Thyroid gland (tissue), 4 donors: ENCODE data around the gene CCDC24. TPM values are rescaled to one million over a fixed set of nuclear protein-coding genes. Genes with fewer than 3 reads are reported as not detected.
A peak's percentile ranks its signal among the peaks of the same experiment; 100 is the strongest.

Source experiments
- DNase-seq, 2 donors: peaks; one replicate each; pipeline ENCODE4 v3.0.0-alpha.2; 2019
- H3K27ac ChIP-seq, 3 donors: fragments of 200-600 bp; sonication (generic); 1 replicate in 2 of 3; 2 replicates in 1 of 3; pipeline ENCODE4 v1.5.1; 2016 to 2019; ENCODE audit warnings: mild to moderate bottlenecking in 1 of 3, moderate library complexity in 1 of 3
- H3K27me3 ChIP-seq: fragments of 200-600 bp; sonication (generic); one replicate; pipeline ENCODE4 v1.5.1; 2019
- H3K36me3 ChIP-seq, 2 donors: fragments of 200-600 bp; sonication (generic); one replicate each; pipeline ENCODE4 v1.5.1; 2016 to 2019
- H3K4me1 ChIP-seq, 2 donors: fragments of 200-600 bp; sonication (generic); one replicate each; pipeline ENCODE4 v1.5.1; 2017 to 2019
- H3K4me3 ChIP-seq, 3 donors: fragments of 200-600 bp; sonication (generic); replicated peaks in 1 of 3; 1 replicate in 2 of 3; 2 replicates in 1 of 3; pipeline ENCODE4 v1.5.1; 2016; ENCODE audit warnings: mild to moderate bottlenecking in 1 of 3
- H3K9me3 ChIP-seq: fragments of 200-600 bp; sonication (generic); one replicate; pipeline ENCODE4 v1.5.1; 2017
- POLR2A ChIP-seq, 2 donors: fragments of 450-650 bp; IDR thresholded peaks; one replicate each; pipeline ENCODE4 v1.6.1; 2017; ENCODE audit warnings: antibody characterized with exemption in 2 of 2, mild to moderate bottlenecking in 2 of 2, moderate library complexity in 1 of 2
- WGBS, 2 donors: methylation state at CpG; one replicate each; pipeline ENCODE4 v1.1.5; 2017; 5-methylcytosine and 5-hydroxymethylcytosine counted together
- intact Hi-C: fragments of 100-400 bp; cut with DNase I; formaldehyde crosslinking; loops from one replicate; pipeline ENCODE4 v1.15.1; 2023
- total RNA-seq, 4 donors: library from RNA; depleted of rRNA; stranded (reverse); fragments of >200 nt; gene quantifications; one replicate each; pipeline ENCODE4 v1.2.3, GENCODE V29; 2016
- TF ChIP-seq, protein P1 (sequence below), 6 experiments: fragments of 200-600 bp in 3 of 6; fragments of 450-650 bp in 3 of 6; sonication (generic) in 3 of 6; IDR thresholded peaks; one replicate each; pipeline ENCODE4 v1.5.1; 2016 to 2019; ENCODE audit warnings: antibody characterized with exemption in 6 of 6, mild to moderate bottlenecking in 2 of 6, inconsistent platforms in 1 of 6, moderate library complexity in 1 of 6

Gene CCDC24
- total RNA-seq, 4 donors from 2014 or later, result 8.0 to 25.4 (median 11.7) TPM

DNA sequence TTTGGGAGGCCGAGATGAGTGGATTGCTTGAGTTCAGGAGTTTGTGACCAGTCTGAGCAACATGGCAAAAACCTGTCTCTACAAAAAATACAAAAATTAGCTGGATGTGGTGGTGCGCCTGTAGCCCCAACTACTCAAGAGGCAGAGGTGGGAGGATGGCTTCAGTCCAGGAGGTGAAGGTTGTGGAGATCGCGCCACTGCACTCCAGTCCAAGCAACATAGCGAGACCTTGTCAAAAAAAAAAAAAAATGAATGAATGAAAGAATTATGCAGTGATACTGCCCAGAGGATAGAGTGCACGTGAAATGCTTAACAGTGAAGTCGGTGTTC, 22.0 kb upstream of the CCDC24 start:
- no peak for DNase-seq
- TF ChIP-seq, protein P1, sequence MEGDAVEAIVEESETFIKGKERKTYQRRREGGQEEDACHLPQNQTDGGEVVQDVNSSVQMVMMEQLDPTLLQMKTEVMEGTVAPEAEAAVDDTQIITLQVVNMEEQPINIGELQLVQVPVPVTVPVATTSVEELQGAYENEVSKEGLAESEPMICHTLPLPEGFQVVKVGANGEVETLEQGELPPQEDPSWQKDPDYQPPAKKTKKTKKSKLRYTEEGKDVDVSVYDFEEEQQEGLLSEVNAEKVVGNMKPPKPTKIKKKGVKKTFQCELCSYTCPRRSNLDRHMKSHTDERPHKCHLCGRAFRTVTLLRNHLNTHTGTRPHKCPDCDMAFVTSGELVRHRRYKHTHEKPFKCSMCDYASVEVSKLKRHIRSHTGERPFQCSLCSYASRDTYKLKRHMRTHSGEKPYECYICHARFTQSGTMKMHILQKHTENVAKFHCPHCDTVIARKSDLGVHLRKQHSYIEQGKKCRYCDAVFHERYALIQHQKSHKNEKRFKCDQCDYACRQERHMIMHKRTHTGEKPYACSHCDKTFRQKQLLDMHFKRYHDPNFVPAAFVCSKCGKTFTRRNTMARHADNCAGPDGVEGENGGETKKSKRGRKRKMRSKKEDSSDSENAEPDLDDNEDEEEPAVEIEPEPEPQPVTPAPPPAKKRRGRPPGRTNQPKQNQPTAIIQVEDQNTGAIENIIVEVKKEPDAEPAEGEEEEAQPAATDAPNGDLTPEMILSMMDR (IDR thresholded peaks at IDR 0.05), result no peak
- TF ChIP-seq POLR2A (IDR thresholded peaks at IDR 0.05), result no peak
- Histone ChIP-seq H3K4me1 (peaks cover 12 to 17% of the 10 kb centered on the region in 2 donors), H3K4me3 (no peak overlapping the region), H3K27me3 (no peaks in the 10 kb centered on the region), H3K36me3 (peaks cover 0 to 4% of the 10 kb centered on the region in 2 donors), H3K9me3 (no peaks in the 10 kb centered on the region), H3K27ac (no peak overlapping the region)
- 46 to 56% methylated on average over 7 of the region's 7 CpGs for WGBS, 2 donors
- intact Hi-C loops, result no loop called here

DNA sequence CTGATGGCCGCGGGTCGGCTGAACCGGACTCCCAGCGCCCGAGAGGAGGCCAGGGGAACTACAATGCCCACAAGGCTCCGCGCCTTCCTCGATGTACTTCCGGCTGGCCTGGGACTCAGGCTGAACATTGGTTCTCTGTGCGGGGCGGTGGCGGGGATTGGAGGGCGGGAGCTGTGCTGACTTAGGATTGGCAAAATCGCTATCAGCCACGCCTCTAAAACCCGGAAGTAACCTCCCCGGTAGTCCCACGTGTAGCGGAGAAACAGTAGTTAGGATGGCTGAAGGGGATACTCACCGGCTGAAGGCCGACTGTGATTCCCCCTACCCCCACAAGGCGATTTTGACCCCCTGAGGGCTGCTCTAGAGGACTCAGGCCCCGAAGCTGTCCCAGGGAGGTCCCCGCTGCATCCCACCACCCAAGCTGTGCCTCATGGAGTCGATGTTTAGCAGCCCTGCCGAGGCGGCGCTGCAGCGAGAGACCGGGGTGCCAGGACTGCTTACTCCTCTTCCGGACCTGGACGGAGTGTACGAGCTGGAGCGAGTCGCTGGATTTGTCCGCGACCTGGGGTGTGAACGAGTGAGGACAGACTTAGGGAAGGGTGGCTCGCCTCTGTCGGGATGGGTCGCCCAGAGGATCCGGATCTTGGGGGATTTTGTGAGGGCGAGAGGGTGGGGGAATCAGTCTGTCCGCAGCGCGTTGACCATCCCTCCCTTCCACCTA, 21.5 kb upstream of the CCDC24 start, which contains the start of gene DPH2:
DPH2 (plus strand) TSS at position 265 of the 721 bp plus-strand sequence; CDS start at position 431, 166 bp downstream.
- Histone ChIP-seq H3K4me1 (peaks cover 12 to 17% of the 10 kb centered on the region in 2 donors), H3K27me3 (no peaks in the 10 kb centered on the region), H3K27ac (no peak within 1 kb of the TSS), H3K4me3 (peak within 1 kb of the TSS; percentile 66 to 88 (median 79)), H3K36me3 (peaks cover 0 to 4% of the 10 kb centered on the region in 2 donors), H3K9me3 (no peaks in the 10 kb centered on the region)
- 2% methylated on average over 42 of the region's 47 CpGs for WGBS, 2 donors
- DNase-seq, result peak; percentile 99
- intact Hi-C loops, result no loop called here
- TF ChIP-seq, protein P1 (IDR thresholded peaks at IDR 0.05), result peak in 2 of 6 experiments; percentile 14 to 43
- peak in 1 of 2 donors; percentile 28 for TF ChIP-seq POLR2A (IDR thresholded peaks at IDR 0.05)

DNA sequence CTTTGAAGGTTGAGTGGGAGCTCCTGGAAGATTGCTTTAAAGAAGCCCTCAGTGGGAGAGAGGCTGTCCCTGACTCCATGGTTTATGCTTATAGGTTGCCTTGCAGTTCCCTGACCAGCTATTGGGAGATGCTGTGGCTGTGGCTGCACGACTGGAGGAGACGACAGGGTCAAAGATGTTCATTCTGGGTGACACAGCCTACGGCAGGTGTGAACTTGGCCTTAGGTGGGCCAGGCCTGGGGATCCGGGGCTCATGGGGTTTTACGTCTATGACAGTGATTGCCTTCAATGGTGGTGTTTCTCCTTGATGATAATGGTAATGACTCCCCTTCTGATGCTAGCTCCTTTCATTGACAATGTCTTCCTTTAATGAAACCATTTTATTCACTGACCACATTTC, 20.9 kb upstream of the CCDC24 start:
- TF ChIP-seq, protein P1 (IDR thresholded peaks at IDR 0.05), result no peak
- no peak for TF ChIP-seq POLR2A (IDR thresholded peaks at IDR 0.05)
- intact Hi-C loops, result no loop called here
- no peak overlapping the region for H3K27ac ChIP-seq
- peaks cover 14 to 19% of the 10 kb centered on the region in 2 donors for H3K4me1 ChIP-seq
- no peaks in the 10 kb centered on the region for H3K9me3 ChIP-seq
- peaks cover 0 to 4% of the 10 kb centered on the region in 2 donors for H3K36me3 ChIP-seq
- H3K4me3 ChIP-seq, result peak overlapping the region; percentile 66 to 88 (median 79)
- no peak for DNase-seq
- WGBS, 2 donors, result 54 to 57% methylated on average over 5 of the region's 5 CpGs
- H3K27me3 ChIP-seq, result no peaks in the 10 kb centered on the region

DNA sequence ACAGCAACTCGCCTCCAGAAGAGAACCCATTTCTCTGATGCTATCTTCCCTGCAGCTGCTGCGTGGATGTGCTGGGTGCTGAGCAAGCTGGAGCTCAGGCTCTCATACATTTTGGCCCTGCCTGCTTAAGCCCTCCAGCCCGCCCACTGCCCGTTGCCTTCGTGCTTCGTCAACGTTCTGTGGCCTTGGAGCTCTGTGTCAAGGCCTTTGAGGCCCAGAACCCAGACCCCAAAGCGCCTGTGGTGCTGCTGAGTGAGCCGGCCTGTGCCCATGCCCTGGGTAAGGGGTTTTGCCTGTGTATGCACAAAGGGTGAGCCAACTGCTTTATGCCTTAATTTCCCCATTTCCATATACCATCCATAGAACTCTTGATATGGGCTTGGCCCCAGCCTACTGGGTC, 20.5 kb upstream of the CCDC24 start:
- Histone ChIP-seq H3K36me3 (peaks cover 0 to 4% of the 10 kb centered on the region in 2 donors), H3K4me1 (peaks cover 18 to 23% of the 10 kb centered on the region in 2 donors), H3K27ac (no peak overlapping the region), H3K4me3 (no peak overlapping the region), H3K27me3 (no peaks in the 10 kb centered on the region), H3K9me3 (no peaks in the 10 kb centered on the region)
- WGBS, 2 donors, result 92 to 95% methylated on average over 9 of the region's 9 CpGs
- DNase-seq, result no peak
- intact Hi-C loops, result no loop called here
- TF ChIP-seq POLR2A (IDR thresholded peaks at IDR 0.05), result no peak
- TF ChIP-seq, protein P1 (IDR thresholded peaks at IDR 0.05), result no peak

DNA sequence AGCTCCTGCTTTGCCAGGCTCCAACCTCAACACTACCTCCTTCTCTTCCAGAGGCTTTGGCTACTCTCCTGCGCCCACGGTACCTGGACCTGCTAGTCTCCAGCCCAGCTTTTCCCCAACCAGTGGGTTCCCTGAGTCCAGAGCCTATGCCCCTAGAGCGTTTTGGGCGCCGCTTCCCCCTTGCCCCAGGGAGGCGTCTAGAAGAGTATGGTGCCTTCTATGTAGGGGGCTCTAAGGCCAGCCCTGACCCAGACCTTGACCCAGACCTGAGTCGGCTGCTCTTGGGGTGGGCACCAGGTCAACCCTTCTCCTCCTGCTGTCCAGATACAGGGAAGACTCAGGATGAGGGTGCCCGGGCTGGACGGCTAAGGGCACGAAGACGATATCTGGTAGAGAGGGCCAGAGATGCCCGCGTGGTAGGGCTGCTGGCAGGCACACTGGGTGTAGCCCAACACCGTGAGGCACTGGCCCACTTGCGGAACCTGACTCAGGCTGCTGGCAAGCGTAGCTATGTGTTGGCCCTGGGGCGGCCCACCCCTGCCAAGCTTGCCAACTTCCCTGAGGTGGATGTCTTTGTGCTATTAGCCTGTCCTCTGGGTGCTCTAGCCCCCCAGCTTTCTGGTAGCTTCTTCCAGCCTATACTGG, 19.9 kb upstream of the CCDC24 start:
- intact Hi-C loops, result no loop called here
- DNase-seq, result no peak
- 96 to 99% methylated on average over 7 to 17 of the region's 17 CpGs for WGBS, 2 donors
- no peak overlapping the region for H3K4me3 ChIP-seq
- TF ChIP-seq, protein P1 (IDR thresholded peaks at IDR 0.05), result no peak
- no peak for TF ChIP-seq POLR2A (IDR thresholded peaks at IDR 0.05)
- H3K27me3 ChIP-seq, result no peaks in the 10 kb centered on the region
- peaks cover 23 to 28% of the 10 kb centered on the region in 2 donors for H3K4me1 ChIP-seq
- no peaks in the 10 kb centered on the region for H3K9me3 ChIP-seq
- H3K36me3 ChIP-seq, result peaks cover 2 to 4% of the 10 kb centered on the region in 2 donors
- H3K27ac ChIP-seq, result no peak overlapping the region
